ENCODE data around the gene MFAP3L. TPM values are rescaled to one million over a fixed set of nuclear protein-coding genes. Genes with fewer than 3 reads are reported as not detected.

The MFAP3L gene
- total and polyA plus RNA-seq, 12 donors = 0.94 to 5.9 (median 3.5) TPM

GRCh38 chr4:170035231-170035630 is 9.0 kb upstream of the MFAP3L start:
- 97 to 100% methylated on average over 1 of the region's 1 CpG for WGBS, 2 donors
- Histone ChIP-seq H3K27ac (no peak overlapping the region), H3K9me3 (no peaks in the 10 kb centered on the region), H3K4me3 (no peak overlapping the region), H3K36me3 (no peaks in the 10 kb centered on the region), H3K27me3 (peaks cover 0 to 4% (median 0%) of the 10 kb centered on the region in 7 donors), H3K4me1 (peaks cover 0 to 5% (median 0%) of the 10 kb centered on the region in 9 donors)
- no peak for DNase-seq
- no peak for TF ChIP-seq CTCF (IDR thresholded peaks at IDR 0.05)
- intact Hi-C loops (cut with DNase I) = loop anchor here in 1 of 10 donors (10.0 kb wide), 1 partner anchor 420 kb away; the partner anchor contains the start of gene NEK1
- no peak for ATAC-seq

DNA sequence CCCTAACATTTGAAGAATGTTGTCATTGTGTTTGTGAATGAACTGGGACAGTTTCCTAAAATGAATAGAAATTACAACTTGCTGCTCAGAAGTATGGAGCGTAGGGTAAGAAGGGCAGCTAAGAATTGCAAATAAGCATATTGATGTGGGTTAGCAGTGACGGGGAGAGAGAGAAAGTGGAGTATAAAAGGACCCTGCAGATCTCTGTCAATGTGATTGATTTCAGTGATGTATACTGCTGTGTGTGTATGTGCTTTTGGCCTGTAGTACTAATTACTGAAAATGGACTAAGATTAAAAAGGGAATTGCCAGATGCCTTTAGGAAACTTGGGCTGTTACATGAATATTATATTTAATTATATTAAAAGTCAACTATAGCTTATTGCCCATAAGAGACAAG is 7.8 kb upstream of the MFAP3L start:
- H3K4me3 ChIP-seq = no peak overlapping the region
- peaks cover 0 to 5% (median 0%) of the 10 kb centered on the region in 9 donors for H3K4me1 ChIP-seq
- intact Hi-C loops (cut with DNase I) = loop anchor here in 1 of 10 donors (10.0 kb wide), 1 partner anchor 419 kb away; the partner anchor contains the start of gene NEK1
- 94 to 95% methylated on average over 2 of the region's 2 CpGs for WGBS, 2 donors
- H3K27ac ChIP-seq = no peak overlapping the region
- no peak for DNase-seq
- no peak for TF ChIP-seq CTCF (IDR thresholded peaks at IDR 0.05)
- no peaks in the 10 kb centered on the region for H3K36me3 ChIP-seq
- ATAC-seq = no peak
- H3K27me3 ChIP-seq = peaks cover 0 to 4% (median 0%) of the 10 kb centered on the region in 7 donors
- no peaks in the 10 kb centered on the region for H3K9me3 ChIP-seq

DNA sequence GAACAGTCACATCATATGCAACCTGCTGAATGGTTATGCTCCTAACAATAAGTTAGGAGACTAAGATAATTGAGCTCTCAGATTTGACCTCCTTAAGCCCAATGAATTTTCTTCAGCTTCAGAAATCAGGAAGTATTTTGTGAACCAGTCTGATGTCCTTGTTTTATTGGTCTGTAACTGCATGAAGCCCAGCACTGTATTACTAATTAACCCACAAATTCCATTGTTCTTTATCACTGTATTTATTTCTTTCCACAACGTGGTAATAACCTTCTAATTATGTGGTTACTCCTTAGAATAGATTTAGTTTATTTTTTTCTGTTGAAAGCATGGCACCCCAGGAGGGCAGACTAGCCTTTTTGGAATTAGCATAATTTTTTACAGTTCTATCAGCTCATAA is 3.9 kb upstream of the MFAP3L start:
- 49 to 53% methylated on average over 1 of the region's 1 CpG for WGBS, 2 donors
- no peak for ATAC-seq
- Histone ChIP-seq H3K27ac (no peak overlapping the region), H3K36me3 (no peaks in the 10 kb centered on the region), H3K4me3 (no peak overlapping the region), H3K27me3 (peaks cover 0 to 21% (median 0%) of the 10 kb centered on the region in 7 donors), H3K4me1 (peaks cover 0 to 17% (median 12%) of the 10 kb centered on the region in 9 donors), H3K9me3 (peaks cover 0 to 5% (median 0%) of the 10 kb centered on the region in 11 donors)
- no peak for DNase-seq
- TF ChIP-seq CTCF (IDR thresholded peaks at IDR 0.05) = no peak
- intact Hi-C loops (cut with DNase I) = loop anchor here in 1 of 10 donors (10.0 kb wide), 1 partner anchor 415 kb away; the partner anchor contains the start of gene NEK1

GRCh38 chr4:170027181-170027829 is 1.1 kb upstream of the MFAP3L start:
- ATAC-seq = peak; percentile 87 to 99 (median 96)
- H3K27me3 ChIP-seq = peaks cover 0 to 36% (median 0%) of the 10 kb centered on the region in 7 donors
- H3K9me3 ChIP-seq = peaks cover 0 to 5% (median 0%) of the 10 kb centered on the region in 11 donors
- DNase-seq = peak; percentile 93 to 98
- H3K36me3 ChIP-seq = no peaks in the 10 kb centered on the region
- H3K4me3 ChIP-seq = peak overlapping the region; percentile 50 to 99 (median 88)
- WGBS, 2 donors = 3 to 4% methylated on average over 37 of the region's 37 CpGs
- peaks cover 0 to 20% (median 12%) of the 10 kb centered on the region in 9 donors for H3K4me1 ChIP-seq
- intact Hi-C loops (cut with DNase I) = loop anchor here in 6 of 10 donors (5.0 to 10.0 kb wide), 3 partner anchors 410 to 415 kb away; partner anchors contain the start of gene NEK1 (in 5 of the 6)
- peak overlapping the region in 8 of 10 donors; percentile 34 to 93 (median 88) for H3K27ac ChIP-seq
- TF ChIP-seq CTCF (IDR thresholded peaks at IDR 0.05) = no peak

All from heart right ventricle (tissue), 16 donors.